ENCODE measurements around the gene NAV3. TPM values are rescaled to one million over a fixed set of nuclear protein-coding genes. Genes with fewer than 3 reads are reported as not detected.

NAV3 gene
- total RNA-seq, 1 experiment from 2014 or later: 4.1 TPM

GRCh38 chr12:78176643-78177042 is 345.9 kb downstream of the NAV3 start:
- TF ChIP-seq CTCF (IDR thresholded peaks at IDR 0.05; ENCODE audit: unreplicated experiment): no peak
- no TSS peak for BruUV-seq (replicated peaks)
- Mint-ChIP-seq H3K36me3 (ENCODE audit: insufficient read depth, unreplicated experiment) (no peaks in the 10 kb centered on the region), H3K9me3 (ENCODE audit: low read depth, unreplicated experiment) (no peaks in the 10 kb centered on the region), H3K27ac (ENCODE audit: unreplicated experiment) (no peak overlapping the region), H3K4me1 (ENCODE audit: low read depth, unreplicated experiment) (no peaks in the 10 kb centered on the region), H3K4me3 (ENCODE audit: low read depth, unreplicated experiment) (no peak overlapping the region), H3K27me3 (ENCODE audit: unreplicated experiment) (no peaks in the 10 kb centered on the region)
- DNase-seq: no peak
- intact Hi-C loops (cut with micrococcal nuclease; ENCODE audit: unreplicated experiment): no loop called here
- CTCF ChIA-PET: no interaction called here

GRCh38 chr12:78177298-78177697 is 346.6 kb downstream of the NAV3 start:
- DNase-seq: no peak
- BruUV-seq (replicated peaks): no TSS peak
- Mint-ChIP-seq H3K9me3 (ENCODE audit: low read depth, unreplicated experiment) (no peaks in the 10 kb centered on the region), H3K27me3 (ENCODE audit: unreplicated experiment) (no peaks in the 10 kb centered on the region), H3K27ac (ENCODE audit: unreplicated experiment) (no peak overlapping the region), H3K4me3 (ENCODE audit: low read depth, unreplicated experiment) (no peak overlapping the region), H3K4me1 (ENCODE audit: low read depth, unreplicated experiment) (no peaks in the 10 kb centered on the region), H3K36me3 (ENCODE audit: insufficient read depth, unreplicated experiment) (no peaks in the 10 kb centered on the region)
- intact Hi-C loops (cut with micrococcal nuclease; ENCODE audit: unreplicated experiment): no loop called here
- TF ChIP-seq CTCF (IDR thresholded peaks at IDR 0.05; ENCODE audit: unreplicated experiment): no peak
- CTCF ChIA-PET: interaction anchor here (0.5 kb wide), 1 partner anchor 1328 kb away, joined by 6 read pairs; no protein-coding TSS in a partner anchor

- no peak for TF ChIP-seq CTCF (IDR thresholded peaks at IDR 0.05; ENCODE audit: unreplicated experiment)
- intact Hi-C loops (cut with micrococcal nuclease; ENCODE audit: unreplicated experiment): no loop called here
- H3K4me1 Mint-ChIP-seq (ENCODE audit: low read depth, unreplicated experiment): peaks cover 8% of the 10 kb centered on the region
- no peaks in the 10 kb centered on the region for H3K36me3 Mint-ChIP-seq (ENCODE audit: insufficient read depth, unreplicated experiment)
- CTCF ChIA-PET: interaction anchor here (0.7 to 2.5 kb wide), 3 partner anchors 384 to 1166 kb away, joined by 3 to 8 read pairs (median 7); no protein-coding TSS in a partner anchor
- DNase-seq: no peak
- no peaks in the 10 kb centered on the region for H3K9me3 Mint-ChIP-seq (ENCODE audit: low read depth, unreplicated experiment)
- H3K4me3 Mint-ChIP-seq (ENCODE audit: low read depth, unreplicated experiment): no peak overlapping the region
- H3K27me3 Mint-ChIP-seq (ENCODE audit: unreplicated experiment): no peaks in the 10 kb centered on the region
- no peak overlapping the region for H3K27ac Mint-ChIP-seq (ENCODE audit: unreplicated experiment)
- no TSS peak for BruUV-seq (replicated peaks)
Measured at GRCh38 chr12:78179346-78179745, 348.7 kb downstream of the NAV3 start.

- H3K4me1 Mint-ChIP-seq (ENCODE audit: low read depth, unreplicated experiment): peaks cover 8% of the 10 kb centered on the region
Measured at GRCh38 chr12:78181544-78182162, 351.0 kb downstream of the NAV3 start.

More at GRCh38 chr12:78181544-78182162, 351.0 kb downstream of the NAV3 start:
- intact Hi-C loops (cut with micrococcal nuclease; ENCODE audit: unreplicated experiment): loop anchor here (1.0 kb wide), 6 partner anchors 289 to 1193 kb away; no protein-coding TSS in a partner anchor
- Mint-ChIP-seq H3K27ac (ENCODE audit: unreplicated experiment) (no peak overlapping the region), H3K4me3 (ENCODE audit: low read depth, unreplicated experiment) (no peak overlapping the region), H3K27me3 (ENCODE audit: unreplicated experiment) (no peaks in the 10 kb centered on the region), H3K36me3 (ENCODE audit: insufficient read depth, unreplicated experiment) (no peaks in the 10 kb centered on the region), H3K9me3 (ENCODE audit: low read depth, unreplicated experiment) (no peaks in the 10 kb centered on the region)
- CTCF ChIA-PET: interaction anchor here (1.3 to 2.5 kb wide), 3 partner anchors 384 to 1163 kb away, joined by 3 to 8 read pairs (median 7); no protein-coding TSS in a partner anchor
- TF ChIP-seq CTCF (IDR thresholded peaks at IDR 0.05; ENCODE audit: unreplicated experiment): peak; percentile 50
- no TSS peak for BruUV-seq (replicated peaks)
- DNase-seq: peak; percentile 51

Measured in Calu3 (cell line).